ENCODE data around the gene LRRK1.

DNA sequence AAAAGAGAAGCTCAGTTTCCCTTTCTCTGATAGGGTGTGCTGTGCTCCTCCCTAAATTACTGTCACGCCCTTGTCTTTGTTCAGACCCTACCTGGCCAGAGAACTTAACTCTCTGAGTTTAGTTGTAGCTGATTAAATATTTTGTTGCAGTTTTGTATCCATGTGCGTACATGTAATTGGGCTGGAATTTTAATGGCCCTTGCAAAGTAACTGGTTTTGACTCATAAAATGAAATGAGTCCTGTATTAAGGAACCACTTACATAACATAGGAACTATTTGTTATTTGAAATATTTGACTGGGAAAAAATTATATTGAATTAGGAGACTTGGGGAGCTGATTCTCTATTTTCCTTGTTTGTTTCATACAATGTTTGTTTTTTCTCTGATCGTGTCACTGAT is 80.2 kb downstream of the LRRK1 start:
- TF ChIP-seq POLR2AphosphoS5 (IDR thresholded peaks at IDR 0.05; ENCODE audit: low read depth, low read length): no peak
- no peak for TF ChIP-seq SIN3A (IDR thresholded peaks at IDR 0.05; ENCODE audit: borderline replicate concordance, insufficient read depth, low read length)
- TF ChIP-seq, protein P1, sequence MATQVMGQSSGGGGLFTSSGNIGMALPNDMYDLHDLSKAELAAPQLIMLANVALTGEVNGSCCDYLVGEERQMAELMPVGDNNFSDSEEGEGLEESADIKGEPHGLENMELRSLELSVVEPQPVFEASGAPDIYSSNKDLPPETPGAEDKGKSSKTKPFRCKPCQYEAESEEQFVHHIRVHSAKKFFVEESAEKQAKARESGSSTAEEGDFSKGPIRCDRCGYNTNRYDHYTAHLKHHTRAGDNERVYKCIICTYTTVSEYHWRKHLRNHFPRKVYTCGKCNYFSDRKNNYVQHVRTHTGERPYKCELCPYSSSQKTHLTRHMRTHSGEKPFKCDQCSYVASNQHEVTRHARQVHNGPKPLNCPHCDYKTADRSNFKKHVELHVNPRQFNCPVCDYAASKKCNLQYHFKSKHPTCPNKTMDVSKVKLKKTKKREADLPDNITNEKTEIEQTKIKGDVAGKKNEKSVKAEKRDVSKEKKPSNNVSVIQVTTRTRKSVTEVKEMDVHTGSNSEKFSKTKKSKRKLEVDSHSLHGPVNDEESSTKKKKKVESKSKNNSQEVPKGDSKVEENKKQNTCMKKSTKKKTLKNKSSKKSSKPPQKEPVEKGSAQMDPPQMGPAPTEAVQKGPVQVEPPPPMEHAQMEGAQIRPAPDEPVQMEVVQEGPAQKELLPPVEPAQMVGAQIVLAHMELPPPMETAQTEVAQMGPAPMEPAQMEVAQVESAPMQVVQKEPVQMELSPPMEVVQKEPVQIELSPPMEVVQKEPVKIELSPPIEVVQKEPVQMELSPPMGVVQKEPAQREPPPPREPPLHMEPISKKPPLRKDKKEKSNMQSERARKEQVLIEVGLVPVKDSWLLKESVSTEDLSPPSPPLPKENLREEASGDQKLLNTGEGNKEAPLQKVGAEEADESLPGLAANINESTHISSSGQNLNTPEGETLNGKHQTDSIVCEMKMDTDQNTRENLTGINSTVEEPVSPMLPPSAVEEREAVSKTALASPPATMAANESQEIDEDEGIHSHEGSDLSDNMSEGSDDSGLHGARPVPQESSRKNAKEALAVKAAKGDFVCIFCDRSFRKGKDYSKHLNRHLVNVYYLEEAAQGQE (IDR thresholded peaks at IDR 0.05; ENCODE audit: insufficient read depth in 1 of 2, low read depth in 2 of 2, low read length in 2 of 2): no peak
- TF ChIP-seq FOXP2 (optimal IDR thresholded peaks at IDR 0.05; ENCODE audit: borderline replicate concordance, extremely low read depth, extremely low read length, insufficient read depth): no peak
